Activated naive CD4-positive, alpha-beta T cell treated with anti-CD3 and anti-CD28 coated beads for 36 hours (primary cell): Measurements from ENCODE around the gene ANKRD13C. TPM values are rescaled to one million over a fixed set of nuclear protein-coding genes. Genes with fewer than 3 reads are reported as not detected.

Experiments used
- CTCF ChIA-PET: fragments of 350-600 bp; sonication (Branson Sonifier 250); formaldehyde crosslinking; loops from one replicate; lab custom pipeline; 2021; ENCODE audit warnings: antibody characterized with exemption; lab: Charles Lee
- DNase-seq: peaks from one replicate; pipeline ENCODE4 v3.0.0-alpha.2; 2020
- H3K27ac Mint-ChIP-seq: one replicate; pipeline ENCODE4 v1.8.0; 2021; ENCODE audit warnings: mild to moderate bottlenecking, mixed read lengths
- H3K27me3 Mint-ChIP-seq: one replicate; pipeline ENCODE4 v1.8.0; 2021; ENCODE audit warnings: low read depth, mixed read lengths
- H3K36me3 Mint-ChIP-seq: one replicate; pipeline ENCODE4 v1.8.0; 2021; ENCODE audit warnings: low read depth, mixed read lengths
- H3K4me1 Mint-ChIP-seq: one replicate; pipeline ENCODE4 v1.8.0; 2021; ENCODE audit warnings: low read depth, mixed read lengths
- H3K4me3 Mint-ChIP-seq: one replicate; pipeline ENCODE4 v1.8.0; 2021; ENCODE audit warnings: mild to moderate bottlenecking, moderate library complexity, mixed read lengths
- H3K9me3 Mint-ChIP-seq: one replicate; pipeline ENCODE4 v1.8.0; 2021; ENCODE audit warnings: mixed read lengths
- intact Hi-C: fragments of 100-400 bp; cut with micrococcal nuclease; formaldehyde crosslinking; loops from one replicate; pipeline ENCODE4 v1.15.1; 2023
- total RNA-seq, 2 experiments: library from RNA; stranded (reverse); gene quantifications; one replicate each; pipeline ENCODE4 v1.2.3, GENCODE V29; 2021

ANKRD13C gene
- total RNA-seq, 2 experiments from 2014 or later: 9.2 to 10.3 TPM

DNA sequence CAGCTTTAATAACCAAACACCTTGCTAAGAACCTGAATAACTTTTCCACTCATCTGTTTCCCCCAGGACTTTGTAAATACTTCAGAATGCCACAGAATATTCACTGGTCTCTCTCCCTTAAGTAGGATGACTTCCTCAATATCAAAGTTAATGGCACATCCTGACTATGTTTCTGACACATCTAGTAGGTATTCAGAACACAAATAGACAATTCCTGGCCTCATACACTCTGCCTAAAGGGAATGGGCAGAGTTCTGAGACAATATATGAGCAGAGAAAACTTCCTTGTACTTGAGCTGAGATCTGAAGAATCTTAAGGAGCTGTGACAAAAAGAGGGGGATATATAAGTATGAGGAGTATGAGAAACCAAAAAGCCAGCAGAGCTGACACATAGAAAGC is 34.8 kb downstream of the ANKRD13C start:
- peaks cover 11% of the 10 kb centered on the region for H3K4me1 Mint-ChIP-seq
- H3K4me3 Mint-ChIP-seq: no peak overlapping the region
- no peak for DNase-seq
- H3K9me3 Mint-ChIP-seq: no peaks in the 10 kb centered on the region
- no peak overlapping the region for H3K27ac Mint-ChIP-seq
- CTCF ChIA-PET: no interaction called here
- intact Hi-C loops: no loop called here
- H3K27me3 Mint-ChIP-seq: no peaks in the 10 kb centered on the region
- peaks cover 14% of the 10 kb centered on the region for H3K36me3 Mint-ChIP-seq

GRCh38 chr1:70318191-70318590 is 36.3 kb downstream of the ANKRD13C start:
- peaks cover 9% of the 10 kb centered on the region for H3K36me3 Mint-ChIP-seq
- CTCF ChIA-PET: interaction anchor here (0.6 kb wide), 1 partner anchor 102 kb away, joined by 3 read pairs; no protein-coding TSS in a partner anchor
- intact Hi-C loops: no loop called here
- no peaks in the 10 kb centered on the region for H3K27me3 Mint-ChIP-seq
- no peak overlapping the region for H3K4me3 Mint-ChIP-seq
- peaks cover 11% of the 10 kb centered on the region for H3K4me1 Mint-ChIP-seq
- no peak overlapping the region for H3K27ac Mint-ChIP-seq
- DNase-seq: no peak
- no peaks in the 10 kb centered on the region for H3K9me3 Mint-ChIP-seq

- no peak overlapping the region for H3K27ac Mint-ChIP-seq
- CTCF ChIA-PET: interaction anchor here (0.5 kb wide), 1 partner anchor 96 kb away, joined by 3 read pairs; the partner anchor contains the start of gene SRSF11
- H3K36me3 Mint-ChIP-seq: peaks cover 9% of the 10 kb centered on the region
- DNase-seq: no peak
- no peak overlapping the region for H3K4me3 Mint-ChIP-seq
- no peaks in the 10 kb centered on the region for H3K27me3 Mint-ChIP-seq
- intact Hi-C loops: no loop called here
- no peaks in the 10 kb centered on the region for H3K9me3 Mint-ChIP-seq
- peaks cover 11% of the 10 kb centered on the region for H3K4me1 Mint-ChIP-seq
Observed at GRCh38 chr1:70317087-70317486, 37.4 kb downstream of the ANKRD13C start.

DNA sequence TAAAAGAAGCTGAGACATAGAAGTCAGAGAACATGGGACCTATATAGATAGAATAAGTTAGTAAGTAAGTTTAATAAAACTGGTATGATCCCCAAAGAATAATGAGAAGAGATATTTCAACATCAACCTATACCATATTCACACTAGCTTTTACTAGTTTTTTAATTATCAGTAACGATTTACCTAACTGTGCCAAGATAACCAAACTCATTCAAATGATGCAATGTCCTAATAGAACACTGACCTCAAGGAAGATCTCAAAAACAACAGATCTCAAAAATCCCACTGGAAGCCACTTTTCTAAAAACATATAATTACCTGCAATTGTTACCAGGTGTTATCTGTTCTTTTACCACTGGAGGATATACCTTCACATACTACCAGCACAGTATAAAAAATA is 38.7 kb downstream of the ANKRD13C start:
- Mint-ChIP-seq H3K27ac (no peak overlapping the region), H3K4me3 (no peak overlapping the region), H3K9me3 (no peaks in the 10 kb centered on the region), H3K27me3 (no peaks in the 10 kb centered on the region), H3K36me3 (peaks cover 7% of the 10 kb centered on the region), H3K4me1 (peaks cover 11% of the 10 kb centered on the region)
- CTCF ChIA-PET: interaction anchor here (0.6 to 0.8 kb wide), 2 partner anchors 32 to 165 kb away, joined by 3 read pairs; no protein-coding TSS in a partner anchor
- no peak for DNase-seq
- intact Hi-C loops: no loop called here

DNA sequence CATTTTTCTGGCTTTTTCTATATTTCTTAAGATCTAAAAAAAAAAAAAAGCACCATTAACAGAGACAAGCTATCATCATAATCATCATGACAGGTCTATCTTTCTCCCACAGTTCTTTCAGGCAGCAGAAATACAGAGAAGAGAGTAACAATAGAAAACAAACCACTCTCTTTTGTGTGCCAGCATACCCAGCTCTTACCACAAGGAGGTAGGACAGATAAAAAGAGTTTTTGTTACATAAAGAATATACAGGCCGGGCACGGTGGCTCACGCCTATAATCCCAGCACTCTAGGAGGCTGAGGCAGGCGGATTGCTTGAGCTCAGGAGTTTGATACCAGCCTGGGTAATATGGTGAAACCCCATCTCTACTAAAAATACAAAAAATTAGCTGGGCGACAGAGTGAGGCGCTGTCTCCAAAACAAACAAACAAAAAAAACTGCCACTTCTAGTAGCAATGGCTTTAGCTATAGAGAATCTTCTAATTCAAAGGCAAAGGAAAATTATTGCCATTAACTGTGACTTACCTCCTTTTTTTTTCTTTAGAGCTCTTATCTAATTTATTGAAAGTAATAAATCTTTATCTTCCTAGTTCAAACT is 39.7 kb downstream of the ANKRD13C start:
- no peaks in the 10 kb centered on the region for H3K9me3 Mint-ChIP-seq
- no peak overlapping the region for H3K4me3 Mint-ChIP-seq
- H3K27ac Mint-ChIP-seq: no peak overlapping the region
- H3K4me1 Mint-ChIP-seq: peaks cover 8% of the 10 kb centered on the region
- CTCF ChIA-PET: no interaction called here
- H3K27me3 Mint-ChIP-seq: no peaks in the 10 kb centered on the region
- intact Hi-C loops: no loop called here
- DNase-seq: no peak
- H3K36me3 Mint-ChIP-seq: peaks cover 5% of the 10 kb centered on the region

DNA sequence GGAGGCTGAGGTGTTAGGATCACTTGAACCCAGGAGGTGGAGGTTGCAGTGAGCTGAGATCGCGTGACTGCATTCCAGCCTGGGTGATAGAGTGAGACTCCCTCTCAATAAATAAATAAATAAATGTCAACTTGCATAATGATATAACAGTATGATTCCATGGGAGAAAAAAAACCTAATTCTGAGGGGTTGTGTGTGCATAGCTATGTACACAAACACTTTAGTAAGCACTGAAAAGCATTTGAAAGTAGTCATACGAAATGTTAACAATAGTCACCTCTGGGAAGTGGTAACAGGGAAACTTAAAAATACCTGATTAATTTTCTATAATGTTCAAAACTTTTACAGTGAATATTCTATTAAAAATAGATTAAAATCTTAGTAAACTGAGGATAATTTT is 43.2 kb downstream of the ANKRD13C start:
- Mint-ChIP-seq H3K4me3 (no peak overlapping the region), H3K9me3 (no peaks in the 10 kb centered on the region), H3K4me1 (no peaks in the 10 kb centered on the region), H3K27ac (no peak overlapping the region), H3K36me3 (peaks cover 4% of the 10 kb centered on the region), H3K27me3 (no peaks in the 10 kb centered on the region)
- intact Hi-C loops: no loop called here
- DNase-seq: no peak
- CTCF ChIA-PET: no interaction called here

DNA sequence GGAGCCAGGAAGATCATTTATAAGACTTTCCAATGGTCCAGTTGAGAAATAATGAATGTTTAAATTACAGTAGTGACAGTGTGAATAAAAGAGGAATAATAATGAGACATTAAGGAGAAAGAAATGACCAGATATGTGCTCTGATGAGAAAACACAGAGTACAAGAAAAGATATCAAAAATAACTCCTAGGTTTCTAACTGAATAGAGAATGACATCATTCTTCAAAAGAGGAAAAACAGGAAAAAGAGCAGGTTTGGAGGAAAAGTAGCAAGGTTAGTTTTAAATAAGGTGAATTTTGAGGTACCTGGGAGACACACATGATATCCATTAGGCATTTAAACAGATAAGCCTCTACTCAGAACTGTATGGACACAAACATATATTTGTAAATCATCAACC is 55.0 kb downstream of the ANKRD13C start:
- CTCF ChIA-PET: no interaction called here
- no peak overlapping the region for H3K27ac Mint-ChIP-seq
- peaks cover 17% of the 10 kb centered on the region for H3K36me3 Mint-ChIP-seq
- DNase-seq: no peak
- H3K9me3 Mint-ChIP-seq: no peaks in the 10 kb centered on the region
- no peaks in the 10 kb centered on the region for H3K27me3 Mint-ChIP-seq
- intact Hi-C loops: no loop called here
- H3K4me1 Mint-ChIP-seq: no peaks in the 10 kb centered on the region
- no peak overlapping the region for H3K4me3 Mint-ChIP-seq

GRCh38 chr1:70295749-70296148 is 58.8 kb downstream of the ANKRD13C start:
- Mint-ChIP-seq H3K4me1 (no peaks in the 10 kb centered on the region), H3K36me3 (peaks cover 21% of the 10 kb centered on the region), H3K4me3 (no peak overlapping the region), H3K27me3 (no peaks in the 10 kb centered on the region), H3K9me3 (no peaks in the 10 kb centered on the region), H3K27ac (no peak overlapping the region)
- CTCF ChIA-PET: no interaction called here
- intact Hi-C loops: no loop called here
- DNase-seq: no peak

GRCh38 chr1:70293186-70293843 is 61.2 kb downstream of the ANKRD13C start:
- Mint-ChIP-seq H3K27me3 (no peaks in the 10 kb centered on the region), H3K4me1 (no peaks in the 10 kb centered on the region)

GRCh38 chr1:70290218-70290617 is 64.3 kb downstream of the ANKRD13C start:
- H3K4me1 Mint-ChIP-seq: no peaks in the 10 kb centered on the region
- intact Hi-C loops: no loop called here
- H3K9me3 Mint-ChIP-seq: no peaks in the 10 kb centered on the region
- no peaks in the 10 kb centered on the region for H3K27me3 Mint-ChIP-seq
- H3K27ac Mint-ChIP-seq: no peak overlapping the region
- peaks cover 8% of the 10 kb centered on the region for H3K36me3 Mint-ChIP-seq
- no peak overlapping the region for H3K4me3 Mint-ChIP-seq
- CTCF ChIA-PET: no interaction called here
- DNase-seq: no peak

More at GRCh38 chr1:70293186-70293843, 61.2 kb downstream of the ANKRD13C start:
- CTCF ChIA-PET: no interaction called here
- intact Hi-C loops: no loop called here
- Mint-ChIP-seq H3K27ac (no peak overlapping the region), H3K36me3 (peaks cover 12% of the 10 kb centered on the region), H3K4me3 (no peak overlapping the region), H3K9me3 (no peaks in the 10 kb centered on the region)
- no peak for DNase-seq

DNA sequence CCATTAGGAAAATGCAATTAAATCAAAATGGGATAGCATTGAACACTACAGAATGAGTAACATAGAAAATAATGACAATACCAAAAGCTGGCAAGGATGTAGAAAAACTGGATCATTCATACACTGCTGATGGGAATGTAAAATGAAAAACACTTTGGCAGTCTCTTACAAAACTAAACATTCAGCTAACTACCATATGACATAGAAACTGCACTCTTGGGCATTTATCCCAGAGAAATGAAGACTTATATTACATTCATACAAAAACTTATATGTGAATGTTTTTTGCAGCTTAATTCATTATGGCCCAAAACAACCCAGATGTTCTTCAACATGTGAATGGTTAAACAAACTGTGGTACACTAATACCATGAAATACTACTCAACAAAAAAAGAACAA is 66.4 kb downstream of the ANKRD13C start:
- CTCF ChIA-PET: no interaction called here
- intact Hi-C loops: no loop called here
- Mint-ChIP-seq H3K4me3 (no peak overlapping the region), H3K27ac (no peak overlapping the region), H3K4me1 (no peaks in the 10 kb centered on the region), H3K9me3 (no peaks in the 10 kb centered on the region), H3K27me3 (no peaks in the 10 kb centered on the region), H3K36me3 (peaks cover 6% of the 10 kb centered on the region)
- no peak for DNase-seq

DNA sequence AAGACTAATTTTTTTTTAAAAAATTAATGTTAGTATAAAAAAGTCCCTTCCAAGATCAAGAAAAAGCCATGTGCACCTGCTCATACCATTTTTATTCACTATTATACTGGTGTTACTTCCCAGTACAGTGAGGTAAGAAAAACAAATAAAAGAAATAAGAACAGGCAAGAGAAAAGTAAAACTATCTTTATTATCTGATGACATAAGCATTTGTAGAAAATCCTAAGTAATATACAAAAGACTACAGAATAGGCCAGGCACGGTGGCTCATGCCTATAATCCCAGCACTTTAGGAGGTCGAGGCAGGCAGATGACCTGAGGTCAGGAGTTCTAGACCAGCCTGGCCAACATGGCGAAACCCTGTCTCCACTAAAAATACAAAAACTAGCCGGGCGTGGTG is 68.1 kb downstream of the ANKRD13C start:
- Mint-ChIP-seq H3K27me3 (no peaks in the 10 kb centered on the region), H3K36me3 (peaks cover 3% of the 10 kb centered on the region), H3K27ac (no peak overlapping the region), H3K4me1 (no peaks in the 10 kb centered on the region), H3K4me3 (no peak overlapping the region), H3K9me3 (no peaks in the 10 kb centered on the region)
- CTCF ChIA-PET: no interaction called here
- intact Hi-C loops: no loop called here
- no peak for DNase-seq

DNA sequence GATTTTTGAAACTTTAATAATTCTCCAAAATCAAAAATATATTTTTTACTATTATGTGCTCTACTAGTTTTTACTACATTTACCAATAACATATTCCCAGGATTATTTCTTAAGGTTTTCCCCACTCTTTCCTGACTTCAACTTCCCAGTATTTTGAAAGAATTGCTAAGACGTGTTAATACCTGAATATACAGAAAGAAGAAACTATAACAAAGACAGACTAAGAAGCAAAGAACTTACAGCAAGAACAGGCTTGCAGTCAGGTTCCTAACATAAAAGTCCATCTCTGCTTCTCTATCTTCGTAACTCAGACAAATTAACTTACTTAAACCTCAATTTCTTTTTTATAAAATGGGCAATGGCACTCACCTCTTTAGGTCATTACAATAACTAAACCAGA is 70.2 kb downstream of the ANKRD13C start:
- CTCF ChIA-PET: interaction anchor here (0.5 to 0.9 kb wide), 2 partner anchors 44 to 63 kb away, joined by 4 to 5 read pairs; partner anchors contain the start of gene SRSF11
- Mint-ChIP-seq H3K27me3 (no peaks in the 10 kb centered on the region), H3K9me3 (no peaks in the 10 kb centered on the region), H3K27ac (no peak overlapping the region), H3K4me1 (no peaks in the 10 kb centered on the region), H3K36me3 (peaks cover 12% of the 10 kb centered on the region), H3K4me3 (no peak overlapping the region)
- no peak for DNase-seq
- intact Hi-C loops: no loop called here
